Activated CD4-positive, alpha-beta memory T cell treated with anti-CD3 and anti-CD28 coated beads for 36 hours (primary cell): ENCODE results near the gene KIRREL3. TPM values are rescaled to one million over a fixed set of nuclear protein-coding genes. Genes with fewer than 3 reads are reported as not detected.

Source experiments
- CTCF ChIA-PET: fragments of 350-600 bp; sonication (Branson Sonifier 250); formaldehyde crosslinking; loops from one replicate; lab custom pipeline; 2021; ENCODE audit warnings: antibody characterized with exemption, inconsistent platforms; lab: Charles Lee
- POLR2A ChIA-PET: fragments of 350-600 bp; sonication (Branson Sonifier 250); formaldehyde crosslinking; loops from one replicate; lab custom pipeline; 2021; ENCODE audit warnings: antibody characterized with exemption; lab: Charles Lee
- DNase-seq: peaks from one replicate; pipeline ENCODE4 v3.0.0-alpha.2; 2020
- H3K27ac Mint-ChIP-seq: one replicate; pipeline ENCODE4 v1.8.0; 2021; ENCODE audit warnings: mixed read lengths
- H3K27me3 Mint-ChIP-seq: one replicate; pipeline ENCODE4 v1.8.0; 2021; ENCODE audit warnings: mixed read lengths
- H3K36me3 Mint-ChIP-seq: one replicate; pipeline ENCODE4 v1.8.0; 2021; ENCODE audit warnings: mixed read lengths
- H3K4me1 Mint-ChIP-seq: one replicate; pipeline ENCODE4 v1.8.0; 2021; ENCODE audit warnings: low read depth, mixed read lengths
- H3K4me3 Mint-ChIP-seq: one replicate; pipeline ENCODE4 v1.8.0; 2021; ENCODE audit warnings: mild to moderate bottlenecking, mixed read lengths
- H3K9me3 Mint-ChIP-seq: one replicate; pipeline ENCODE4 v1.8.0; 2021; ENCODE audit warnings: mixed read lengths
- intact Hi-C: fragments of 100-400 bp; cut with micrococcal nuclease; formaldehyde crosslinking; loops from one replicate; pipeline ENCODE4 v1.15.1; 2023
- total RNA-seq, 2 experiments: library from RNA; stranded (reverse); gene quantifications; one replicate each; pipeline ENCODE4 v1.2.3, GENCODE V29; 2021

The KIRREL3 gene
- total RNA-seq, 2 experiments from 2014 or later = not detected

GRCh38 chr11:126498281-126498680 lies 502.3 kb downstream of the KIRREL3 start:
- CTCF ChIA-PET = no interaction called here
- no peaks in the 10 kb centered on the region for H3K36me3 Mint-ChIP-seq
- no peak overlapping the region for H3K27ac Mint-ChIP-seq
- intact Hi-C loops = no loop called here
- no peaks in the 10 kb centered on the region for H3K4me1 Mint-ChIP-seq
- H3K9me3 Mint-ChIP-seq = no peaks in the 10 kb centered on the region
- no peak overlapping the region for H3K4me3 Mint-ChIP-seq
- POLR2A ChIA-PET = no interaction called here
- peaks cover 24% of the 10 kb centered on the region for H3K27me3 Mint-ChIP-seq
- DNase-seq = no peak

GRCh38 chr11:126497581-126498122 lies 502.9 kb downstream of the KIRREL3 start:
- Mint-ChIP-seq H3K27ac (no peak overlapping the region), H3K27me3 (peaks cover 21% of the 10 kb centered on the region), H3K9me3 (no peaks in the 10 kb centered on the region), H3K4me1 (no peaks in the 10 kb centered on the region), H3K4me3 (no peak overlapping the region), H3K36me3 (no peaks in the 10 kb centered on the region)
- POLR2A ChIA-PET = no interaction called here
- CTCF ChIA-PET = interaction anchor here (1.8 kb wide), 1 partner anchor 17 kb away, joined by 6 read pairs; no protein-coding TSS in a partner anchor
- intact Hi-C loops = no loop called here
- DNase-seq = no peak

- Mint-ChIP-seq H3K4me3 (no peak overlapping the region), H3K27ac (no peak overlapping the region), H3K27me3 (peaks cover 16% of the 10 kb centered on the region), H3K4me1 (no peaks in the 10 kb centered on the region), H3K36me3 (no peaks in the 10 kb centered on the region), H3K9me3 (no peaks in the 10 kb centered on the region)
- intact Hi-C loops = no loop called here
- DNase-seq = no peak
- POLR2A ChIA-PET = no interaction called here
- CTCF ChIA-PET = interaction anchor here (0.5 to 1.8 kb wide), 2 partner anchors 16 to 382 kb away, joined by 3 to 6 read pairs; no protein-coding TSS in a partner anchor
Measured at GRCh38 chr11:126496576-126497337, 503.8 kb downstream of the KIRREL3 start.

- intact Hi-C loops = no loop called here
- DNase-seq = no peak
- no peaks in the 10 kb centered on the region for H3K36me3 Mint-ChIP-seq
- no peaks in the 10 kb centered on the region for H3K9me3 Mint-ChIP-seq
- POLR2A ChIA-PET = no interaction called here
- peaks cover 9% of the 10 kb centered on the region for H3K27me3 Mint-ChIP-seq
- no peaks in the 10 kb centered on the region for H3K4me1 Mint-ChIP-seq
- H3K27ac Mint-ChIP-seq = no peak overlapping the region
- no peak overlapping the region for H3K4me3 Mint-ChIP-seq
- CTCF ChIA-PET = no interaction called here
Measured at GRCh38 chr11:126495281-126496220, 505.0 kb downstream of the KIRREL3 start.

GRCh38 chr11:126494831-126495230 lies 505.7 kb downstream of the KIRREL3 start:
- H3K27ac Mint-ChIP-seq = no peak overlapping the region
- H3K9me3 Mint-ChIP-seq = no peaks in the 10 kb centered on the region
- no peaks in the 10 kb centered on the region for H3K4me1 Mint-ChIP-seq
- no peaks in the 10 kb centered on the region for H3K36me3 Mint-ChIP-seq
- CTCF ChIA-PET = no interaction called here
- DNase-seq = no peak
- intact Hi-C loops = no loop called here
- POLR2A ChIA-PET = no interaction called here
- no peak overlapping the region for H3K4me3 Mint-ChIP-seq
- peaks cover 7% of the 10 kb centered on the region for H3K27me3 Mint-ChIP-seq

GRCh38 chr11:126492331-126493082 lies 508.1 kb downstream of the KIRREL3 start:
- DNase-seq = no peak
- H3K4me3 Mint-ChIP-seq = no peak overlapping the region
- ChIA-PET POLR2A (no interaction called here), CTCF (no interaction called here)
- H3K27me3 Mint-ChIP-seq = no peaks in the 10 kb centered on the region
- no peaks in the 10 kb centered on the region for H3K9me3 Mint-ChIP-seq
- H3K27ac Mint-ChIP-seq = no peak overlapping the region
- H3K4me1 Mint-ChIP-seq = no peaks in the 10 kb centered on the region
- H3K36me3 Mint-ChIP-seq = no peaks in the 10 kb centered on the region
- intact Hi-C loops = no loop called here

- H3K9me3 Mint-ChIP-seq = no peaks in the 10 kb centered on the region
- no peaks in the 10 kb centered on the region for H3K4me1 Mint-ChIP-seq
- no peaks in the 10 kb centered on the region for H3K27me3 Mint-ChIP-seq
- POLR2A ChIA-PET = no interaction called here
- no peak overlapping the region for H3K27ac Mint-ChIP-seq
- no peak for DNase-seq
- H3K4me3 Mint-ChIP-seq = no peak overlapping the region
- no peaks in the 10 kb centered on the region for H3K36me3 Mint-ChIP-seq
- CTCF ChIA-PET = no interaction called here
- intact Hi-C loops = no loop called here
Measured at GRCh38 chr11:126491092-126491491, 509.5 kb downstream of the KIRREL3 start.

- H3K36me3 Mint-ChIP-seq = no peaks in the 10 kb centered on the region
Measured at GRCh38 chr11:126489836-126490660, 510.5 kb downstream of the KIRREL3 start.

GRCh38 chr11:126488591-126489370 lies 511.8 kb downstream of the KIRREL3 start:
- no peaks in the 10 kb centered on the region for H3K27me3 Mint-ChIP-seq
- intact Hi-C loops = no loop called here
- H3K36me3 Mint-ChIP-seq = no peaks in the 10 kb centered on the region
- POLR2A ChIA-PET = no interaction called here
- no peak overlapping the region for H3K27ac Mint-ChIP-seq
- CTCF ChIA-PET = interaction anchor here (0.9 to 2.4 kb wide), 3 partner anchors 8 to 48 kb away, joined by 3 to 14 read pairs (median 4); no protein-coding TSS in a partner anchor
- H3K9me3 Mint-ChIP-seq = no peaks in the 10 kb centered on the region
- DNase-seq = no peak
- no peaks in the 10 kb centered on the region for H3K4me1 Mint-ChIP-seq
- H3K4me3 Mint-ChIP-seq = no peak overlapping the region

More at GRCh38 chr11:126489836-126490660, 510.5 kb downstream of the KIRREL3 start:
- no peak overlapping the region for H3K27ac Mint-ChIP-seq
- H3K27me3 Mint-ChIP-seq = no peaks in the 10 kb centered on the region
- intact Hi-C loops = no loop called here
- H3K4me3 Mint-ChIP-seq = no peak overlapping the region
- ChIA-PET POLR2A (no interaction called here), CTCF (interaction anchor here (1.4 to 2.4 kb wide), 2 partner anchors 10 to 49 kb away, joined by 4 to 14 read pairs; no protein-coding TSS in a partner anchor)
- H3K4me1 Mint-ChIP-seq = no peaks in the 10 kb centered on the region
- H3K9me3 Mint-ChIP-seq = no peaks in the 10 kb centered on the region
- no peak for DNase-seq

- no peaks in the 10 kb centered on the region for H3K4me1 Mint-ChIP-seq
- no peak overlapping the region for H3K27ac Mint-ChIP-seq
- ChIA-PET CTCF (interaction anchor here (0.9 to 2.4 kb wide), 2 partner anchors 7 to 10 kb away, joined by 3 to 14 read pairs; no protein-coding TSS in a partner anchor), POLR2A (no interaction called here)
- H3K27me3 Mint-ChIP-seq = no peaks in the 10 kb centered on the region
- no peak overlapping the region for H3K4me3 Mint-ChIP-seq
- DNase-seq = no peak
- intact Hi-C loops = no loop called here
- no peaks in the 10 kb centered on the region for H3K36me3 Mint-ChIP-seq
- no peaks in the 10 kb centered on the region for H3K9me3 Mint-ChIP-seq
Measured at GRCh38 chr11:126487711-126488110, 512.9 kb downstream of the KIRREL3 start.
